ENCODE results near the gene ADIPOR1. TPM values are rescaled to one million over a fixed set of nuclear protein-coding genes. Genes with fewer than 3 reads are reported as not detected.
A peak's percentile ranks its signal among the peaks of the same experiment; 100 is the strongest.

Gene ADIPOR1
- total RNA-seq, 1 donor from 2014 or later: 45.0 TPM

- TF ChIP-seq CTCF (IDR thresholded peaks at IDR 0.05): no peak
- intact Hi-C loops (cut with micrococcal nuclease): loop anchor here (5.0 kb wide), 1 partner anchor 896 kb away; the partner anchor contains the start of gene SNRPE
- POLR2A ChIA-PET: interaction anchor here (0.7 to 2.5 kb wide), 2 partner anchors 20 to 41 kb away, joined by 4 to 37 read pairs; partner anchors contain the start of gene TMEM183A
- Mint-ChIP-seq H3K4me3 (peak overlapping the region; percentile 80), H3K36me3 (ENCODE audit: low read depth) (peaks cover 33% of the 10 kb centered on the region), H3K27ac (peak overlapping the region; percentile 71), H3K27me3 (no peaks in the 10 kb centered on the region), H3K4me1 (peaks cover 44% of the 10 kb centered on the region), H3K9me3 (no peaks in the 10 kb centered on the region)
- CTCF ChIA-PET: interaction anchor here (1.1 kb wide), 1 partner anchor 34 kb away, joined by 3 read pairs; no protein-coding TSS in a partner anchor
- ATAC-seq (ENCODE audit: low read depth) (no peak), DNase-seq (no peak)
Measured at GRCh38 chr1:202966006-202966898, 8.1 kb upstream of the ADIPOR1 start.

GRCh38 chr1:202965422-202965821, 7.3 kb upstream of the ADIPOR1 start:
- Mint-ChIP-seq H3K27ac (peak overlapping the region; percentile 71), H3K4me1 (peaks cover 41% of the 10 kb centered on the region), H3K9me3 (no peaks in the 10 kb centered on the region), H3K27me3 (no peaks in the 10 kb centered on the region), H3K4me3 (peak overlapping the region; percentile 80), H3K36me3 (ENCODE audit: low read depth) (peaks cover 35% of the 10 kb centered on the region)
- ATAC-seq (ENCODE audit: low read depth) (no peak), DNase-seq (no peak)
- POLR2A ChIA-PET: no interaction called here
- no peak for TF ChIP-seq CTCF (IDR thresholded peaks at IDR 0.05)
- CTCF ChIA-PET: interaction anchor here (1.1 kb wide), 1 partner anchor 35 kb away, joined by 3 read pairs; no protein-coding TSS in a partner anchor
- intact Hi-C loops (cut with micrococcal nuclease): loop anchor here (5.0 kb wide), 1 partner anchor 897 kb away; the partner anchor contains the start of gene SNRPE

GRCh38 chr1:202964791-202965410, 6.8 kb upstream of the ADIPOR1 start:
- no peak overlapping the region for H3K4me3 Mint-ChIP-seq
- intact Hi-C loops (cut with micrococcal nuclease): loop anchor here (5.0 kb wide), 1 partner anchor 897 kb away; the partner anchor contains the start of gene SNRPE
- POLR2A ChIA-PET: no interaction called here
- H3K4me1 Mint-ChIP-seq: peaks cover 36% of the 10 kb centered on the region
- H3K9me3 Mint-ChIP-seq: no peaks in the 10 kb centered on the region
- peak overlapping the region; percentile 24 for H3K27ac Mint-ChIP-seq
- ATAC-seq (ENCODE audit: low read depth): no peak
- CTCF ChIA-PET: interaction anchor here (1.1 kb wide), 1 partner anchor 35 kb away, joined by 3 read pairs; no protein-coding TSS in a partner anchor
- no peak for TF ChIP-seq CTCF (IDR thresholded peaks at IDR 0.05)
- DNase-seq: no peak
- peaks cover 35% of the 10 kb centered on the region for H3K36me3 Mint-ChIP-seq (ENCODE audit: low read depth)
- no peaks in the 10 kb centered on the region for H3K27me3 Mint-ChIP-seq

GRCh38 chr1:202961220-202961880, 3.2 kb upstream of the ADIPOR1 start:
- CTCF ChIA-PET: no interaction called here
- DNase-seq (no peak), ATAC-seq (ENCODE audit: low read depth) (no peak)
- intact Hi-C loops (cut with micrococcal nuclease): no loop called here
- H3K4me3 Mint-ChIP-seq: no peak overlapping the region
- peaks cover 29% of the 10 kb centered on the region for H3K4me1 Mint-ChIP-seq
- no peaks in the 10 kb centered on the region for H3K9me3 Mint-ChIP-seq
- no peak for TF ChIP-seq CTCF (IDR thresholded peaks at IDR 0.05)
- POLR2A ChIA-PET: interaction anchor here (1.9 kb wide), 1 partner anchor 46 kb away, joined by 7 read pairs; the partner anchor contains the start of gene TMEM183A
- H3K27ac Mint-ChIP-seq: no peak overlapping the region
- no peaks in the 10 kb centered on the region for H3K27me3 Mint-ChIP-seq
- peaks cover 37% of the 10 kb centered on the region for H3K36me3 Mint-ChIP-seq (ENCODE audit: low read depth)

Data from activated B cell treated with CpG ODN at 0.5 μM for 24 hours (primary cell).